ENCODE measurements around the gene SPAG16. TPM values are rescaled to one million over a fixed set of nuclear protein-coding genes. Genes with fewer than 3 reads are reported as not detected.

Gene SPAG16
- total and polyA plus RNA-seq, 5 donors, result 19.9 to 28.7 (median 23.2) TPM

- Histone ChIP-seq H3K27ac (ENCODE audit: low read length) (no peak overlapping the region), H3K4me3 (ENCODE audit: low read length) (no peak overlapping the region), H3K4me1 (ENCODE audit: control insufficient read depth, insufficient read depth, low read length) (no peaks in the 10 kb centered on the region), H3K9me3 (ENCODE audit: control insufficient read depth, low read length) (no peaks in the 10 kb centered on the region), H3K27me3 (ENCODE audit: control insufficient read depth, insufficient read depth) (no peaks in the 10 kb centered on the region)
- no peak for DNase-seq
- 87% methylated on average over 3 of the region's 3 CpGs for WGBS
- intact Hi-C loops (cut with DNase I), result no loop called here
- no peak for ATAC-seq
These were observed 727.4 kb downstream of the SPAG16 start for GRCh38 chr2:214011676-214012075.

- no peaks in the 10 kb centered on the region for H3K9me3 ChIP-seq (ENCODE audit: control insufficient read depth, low read length)
- WGBS, result 87% methylated on average over 7 of the region's 7 CpGs
- intact Hi-C loops (cut with DNase I), result no loop called here
These were observed 730.4 kb downstream of the SPAG16 start for GRCh38 chr2:214014551-214015220.

GRCh38 chr2:214019229-214019972 lies 735.1 kb downstream of the SPAG16 start:
- ATAC-seq (peak; percentile 80), DNase-seq (peak; percentile 37 to 74 (median 74))
- H3K9me3 ChIP-seq (ENCODE audit: control insufficient read depth, low read length), result no peaks in the 10 kb centered on the region
- intact Hi-C loops (cut with DNase I), result no loop called here
- H3K27ac ChIP-seq (ENCODE audit: low read length), result no peak overlapping the region
- H3K27me3 ChIP-seq (ENCODE audit: control insufficient read depth, insufficient read depth), result no peaks in the 10 kb centered on the region
- H3K4me3 ChIP-seq (ENCODE audit: low read length), result no peak overlapping the region
- WGBS, result 57% methylated on average over 3 of the region's 3 CpGs
- no peaks in the 10 kb centered on the region for H3K4me1 ChIP-seq (ENCODE audit: control insufficient read depth, insufficient read depth, low read length)

More at GRCh38 chr2:214014551-214015220, 730.4 kb downstream of the SPAG16 start:
- H3K27me3 ChIP-seq (ENCODE audit: control insufficient read depth, insufficient read depth), result no peaks in the 10 kb centered on the region
- ATAC-seq (no peak), DNase-seq (no peak)
- no peaks in the 10 kb centered on the region for H3K4me1 ChIP-seq (ENCODE audit: control insufficient read depth, insufficient read depth, low read length)
- no peak overlapping the region for H3K4me3 ChIP-seq (ENCODE audit: low read length)
- H3K27ac ChIP-seq (ENCODE audit: low read length), result no peak overlapping the region

GRCh38 chr2:214019973-214020345 lies 735.7 kb downstream of the SPAG16 start:
- WGBS, result 82% methylated on average over 4 of the region's 4 CpGs
- ATAC-seq, result no peak
- Histone ChIP-seq H3K4me1 (ENCODE audit: control insufficient read depth, insufficient read depth, low read length) (no peaks in the 10 kb centered on the region), H3K27me3 (ENCODE audit: control insufficient read depth, insufficient read depth) (no peaks in the 10 kb centered on the region), H3K9me3 (ENCODE audit: control insufficient read depth, low read length) (no peaks in the 10 kb centered on the region), H3K27ac (ENCODE audit: low read length) (no peak overlapping the region), H3K4me3 (ENCODE audit: low read length) (no peak overlapping the region)
- no peak for DNase-seq
- intact Hi-C loops (cut with DNase I), result no loop called here

- no peaks in the 10 kb centered on the region for H3K9me3 ChIP-seq (ENCODE audit: control insufficient read depth, low read length)
- WGBS, result 67% methylated on average over 2 of the region's 2 CpGs
- intact Hi-C loops (cut with DNase I), result no loop called here
- no peak overlapping the region for H3K27ac ChIP-seq (ENCODE audit: low read length)
- DNase-seq (no peak), ATAC-seq (no peak)
- H3K4me1 ChIP-seq (ENCODE audit: control insufficient read depth, insufficient read depth, low read length), result no peaks in the 10 kb centered on the region
- no peaks in the 10 kb centered on the region for H3K27me3 ChIP-seq (ENCODE audit: control insufficient read depth, insufficient read depth)
- no peak overlapping the region for H3K4me3 ChIP-seq (ENCODE audit: low read length)
These were observed 744.9 kb downstream of the SPAG16 start for GRCh38 chr2:214029190-214029589.

- intact Hi-C loops (cut with DNase I), result no loop called here
- Histone ChIP-seq H3K27ac (ENCODE audit: low read length) (no peak overlapping the region), H3K9me3 (ENCODE audit: control insufficient read depth, low read length) (no peaks in the 10 kb centered on the region), H3K4me1 (ENCODE audit: control insufficient read depth, insufficient read depth, low read length) (no peaks in the 10 kb centered on the region), H3K4me3 (ENCODE audit: low read length) (no peak overlapping the region), H3K27me3 (ENCODE audit: control insufficient read depth, insufficient read depth) (no peaks in the 10 kb centered on the region)
- WGBS, result 62% methylated on average over 1 of the region's 1 CpG
- no peak for ATAC-seq
- DNase-seq, result no peak
These were observed 747.3 kb downstream of the SPAG16 start for GRCh38 chr2:214031566-214031965.

- intact Hi-C loops (cut with DNase I), result no loop called here
- WGBS, result 66% methylated on average over 3 of the region's 3 CpGs
These were observed 750.2 kb downstream of the SPAG16 start for GRCh38 chr2:214034417-214034816.

GRCh38 chr2:214035091-214035852 lies 751.0 kb downstream of the SPAG16 start:
- no peaks in the 10 kb centered on the region for H3K27me3 ChIP-seq (ENCODE audit: control insufficient read depth, insufficient read depth)
- intact Hi-C loops (cut with DNase I), result no loop called here
- no peaks in the 10 kb centered on the region for H3K9me3 ChIP-seq (ENCODE audit: control insufficient read depth, low read length)
- WGBS, result 81% methylated on average over 8 of the region's 8 CpGs
- H3K27ac ChIP-seq (ENCODE audit: low read length), result no peak overlapping the region
- H3K4me1 ChIP-seq (ENCODE audit: control insufficient read depth, insufficient read depth, low read length), result no peaks in the 10 kb centered on the region
- ATAC-seq (no peak), DNase-seq (peak in 2 of 3 donors; percentile 10 to 13)
- H3K4me3 ChIP-seq (ENCODE audit: low read length), result no peak overlapping the region

More at GRCh38 chr2:214034417-214034816, 750.2 kb downstream of the SPAG16 start:
- H3K4me3 ChIP-seq (ENCODE audit: low read length), result no peak overlapping the region
- H3K27me3 ChIP-seq (ENCODE audit: control insufficient read depth, insufficient read depth), result no peaks in the 10 kb centered on the region
- H3K9me3 ChIP-seq (ENCODE audit: control insufficient read depth, low read length), result no peaks in the 10 kb centered on the region
- peak in 2 of 3 donors; percentile 11 to 22 for DNase-seq
- no peak overlapping the region for H3K27ac ChIP-seq (ENCODE audit: low read length)
- ATAC-seq, result no peak
- no peaks in the 10 kb centered on the region for H3K4me1 ChIP-seq (ENCODE audit: control insufficient read depth, insufficient read depth, low read length)

- no peaks in the 10 kb centered on the region for H3K9me3 ChIP-seq (ENCODE audit: control insufficient read depth, low read length)
- H3K4me3 ChIP-seq (ENCODE audit: low read length), result no peak overlapping the region
- H3K27ac ChIP-seq (ENCODE audit: low read length), result no peak overlapping the region
- 96% methylated on average over 2 of the region's 2 CpGs for WGBS
- no peaks in the 10 kb centered on the region for H3K27me3 ChIP-seq (ENCODE audit: control insufficient read depth, insufficient read depth)
- no peak for ATAC-seq
- H3K4me1 ChIP-seq (ENCODE audit: control insufficient read depth, insufficient read depth, low read length), result no peaks in the 10 kb centered on the region
- intact Hi-C loops (cut with DNase I), result no loop called here
- no peak for DNase-seq
These were observed 751.7 kb downstream of the SPAG16 start for GRCh38 chr2:214035921-214036320.

- H3K4me3 ChIP-seq (ENCODE audit: low read length), result no peak overlapping the region
- H3K9me3 ChIP-seq (ENCODE audit: control insufficient read depth, low read length), result no peaks in the 10 kb centered on the region
- no peaks in the 10 kb centered on the region for H3K4me1 ChIP-seq (ENCODE audit: control insufficient read depth, insufficient read depth, low read length)
- no peak for ATAC-seq
- H3K27ac ChIP-seq (ENCODE audit: low read length), result no peak overlapping the region
- no peaks in the 10 kb centered on the region for H3K27me3 ChIP-seq (ENCODE audit: control insufficient read depth, insufficient read depth)
- DNase-seq, result no peak
- intact Hi-C loops (cut with DNase I), result no loop called here
These were observed 753.9 kb downstream of the SPAG16 start for GRCh38 chr2:214038186-214038585.

- Histone ChIP-seq H3K9me3 (ENCODE audit: control insufficient read depth, low read length) (no peaks in the 10 kb centered on the region), H3K27ac (ENCODE audit: low read length) (no peak overlapping the region), H3K27me3 (ENCODE audit: control insufficient read depth, insufficient read depth) (no peaks in the 10 kb centered on the region), H3K4me1 (ENCODE audit: control insufficient read depth, insufficient read depth, low read length) (no peaks in the 10 kb centered on the region), H3K4me3 (ENCODE audit: low read length) (no peak overlapping the region)
- ATAC-seq, result no peak
- 64% methylated on average over 2 of the region's 2 CpGs for WGBS
- DNase-seq, result no peak
- intact Hi-C loops (cut with DNase I), result no loop called here
These were observed 766.5 kb downstream of the SPAG16 start for GRCh38 chr2:214050731-214051130.

All from right cardiac atrium (tissue), 5 donors.